ENCODE data around the gene OAS3. TPM values are rescaled to one million over a fixed set of nuclear protein-coding genes. Genes with fewer than 3 reads are reported as not detected.
A peak's percentile ranks its signal among the peaks of the same experiment; 100 is the strongest.

The OAS3 gene
- total and polyA plus RNA-seq, 9 of the 15 experiments (the other 6 are each of a cell fraction or from before 2014, with no cell fraction given), result 0.21 to 2.0 (median 0.83) TPM

DNA sequence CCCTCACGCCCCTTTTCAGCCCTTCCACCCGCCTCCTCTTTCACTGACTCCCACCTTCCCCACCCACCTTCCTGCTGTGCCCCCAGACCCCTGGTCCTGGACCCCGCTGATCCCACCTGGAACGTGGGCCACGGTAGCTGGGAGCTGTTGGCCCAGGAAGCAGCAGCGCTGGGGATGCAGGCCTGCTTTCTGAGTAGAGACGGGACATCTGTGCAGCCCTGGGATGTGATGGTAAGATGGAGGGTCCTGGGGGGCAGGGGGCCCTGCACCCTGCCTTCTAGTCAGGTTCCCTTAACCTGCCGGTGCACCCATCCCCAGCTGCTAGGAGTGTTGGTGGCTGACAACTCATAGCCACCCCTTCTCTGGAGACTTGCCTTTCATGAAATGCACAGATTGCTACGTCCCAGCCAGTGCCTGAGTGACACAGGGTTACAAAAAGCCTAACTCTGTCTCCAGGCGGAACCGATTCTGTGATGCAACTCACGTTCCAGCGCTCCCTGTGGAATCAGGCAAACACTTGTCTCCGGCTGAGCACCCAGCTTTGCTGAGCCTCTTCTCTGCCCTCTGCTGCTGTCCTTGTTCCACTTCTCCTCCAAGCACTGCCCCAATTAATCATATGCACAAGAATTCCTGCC is 25.1 kb downstream of the OAS3 start:
- no peak overlapping the region for H2AFZ ChIP-seq (ENCODE audit: low read depth, low read length)
- CTCF ChIA-PET (ENCODE audit: low intra/inter-chr PET ratio), result no interaction called here
- TF ChIP-seq ZNF197 (CRISPR knock-in tag; IDR thresholded peaks at IDR 0.05; ENCODE audit: low read depth) (no peak), COPS2 (conservative IDR thresholded peaks at IDR 0.05) (no peak)
- TF ChIP-seq, protein P1, sequence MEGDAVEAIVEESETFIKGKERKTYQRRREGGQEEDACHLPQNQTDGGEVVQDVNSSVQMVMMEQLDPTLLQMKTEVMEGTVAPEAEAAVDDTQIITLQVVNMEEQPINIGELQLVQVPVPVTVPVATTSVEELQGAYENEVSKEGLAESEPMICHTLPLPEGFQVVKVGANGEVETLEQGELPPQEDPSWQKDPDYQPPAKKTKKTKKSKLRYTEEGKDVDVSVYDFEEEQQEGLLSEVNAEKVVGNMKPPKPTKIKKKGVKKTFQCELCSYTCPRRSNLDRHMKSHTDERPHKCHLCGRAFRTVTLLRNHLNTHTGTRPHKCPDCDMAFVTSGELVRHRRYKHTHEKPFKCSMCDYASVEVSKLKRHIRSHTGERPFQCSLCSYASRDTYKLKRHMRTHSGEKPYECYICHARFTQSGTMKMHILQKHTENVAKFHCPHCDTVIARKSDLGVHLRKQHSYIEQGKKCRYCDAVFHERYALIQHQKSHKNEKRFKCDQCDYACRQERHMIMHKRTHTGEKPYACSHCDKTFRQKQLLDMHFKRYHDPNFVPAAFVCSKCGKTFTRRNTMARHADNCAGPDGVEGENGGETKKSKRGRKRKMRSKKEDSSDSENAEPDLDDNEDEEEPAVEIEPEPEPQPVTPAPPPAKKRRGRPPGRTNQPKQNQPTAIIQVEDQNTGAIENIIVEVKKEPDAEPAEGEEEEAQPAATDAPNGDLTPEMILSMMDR (IDR thresholded peaks at IDR 0.05 in 2 of 3, conservative IDR thresholded peaks at IDR 0.05 in 1 of 3; ENCODE audit: insufficient read depth in 2 of 3, low read depth in 1 of 3, low read length in 3 of 3), result 0 out of 6 replicates have a peak, but pooled peaks of 1 of the 3 experiments have one; percentile 9

More for the DNA sequence above, 25.1 kb downstream of the OAS3 start:
- Histone ChIP-seq H3K36me3 (ENCODE audit: control insufficient read depth, insufficient read depth, low read length) (no peaks in the 10 kb centered on the region), H3K79me2 (ENCODE audit: control insufficient read depth, insufficient read depth, low read length) (no peaks in the 10 kb centered on the region), H3K9ac (ENCODE audit: insufficient read depth in 1 of 2, low read depth in 2 of 2, low read length in 2 of 2) (no peak overlapping the region), H3K27me3 (ENCODE audit: control insufficient read depth in 2 of 2, insufficient read depth in 2 of 2, low read length in 2 of 2) (peaks cover 0 to 18% of the 10 kb centered on the region in 2 experiments; a peak in 2 of 5 replicates), H3K4me1 (replicated peaks in 1 of 2; ENCODE audit: control insufficient read depth in 2 of 2, insufficient read depth in 2 of 2, low read length in 2 of 2) (no peaks in the 10 kb centered on the region), H3K9me1 (ENCODE audit: control insufficient read depth, insufficient read depth, low read length) (no peaks in the 10 kb centered on the region), H3K4me3 (no peak overlapping the region), H3K4me2 (ENCODE audit: insufficient read depth, low read length) (no peak overlapping the region), H3K27ac (ENCODE audit: extremely low read depth, low read depth, low read length) (no peak overlapping the region), H4K20me1 (replicated peaks; ENCODE audit: control insufficient read depth, insufficient read depth, low read length) (no peaks in the 10 kb centered on the region), H3K9me3 (replicated peaks; ENCODE audit: control insufficient read depth, insufficient read depth, low read depth, low read length) (no peaks in the 10 kb centered on the region)
- in situ Hi-C loops (cut with MboI) (no loop called here), intact Hi-C loops (cut with micrococcal nuclease) (no loop called here)
- no TSS peak for BruUV-seq (replicated peaks)
- no peak for FAIRE-seq
- WGBS (ENCODE audit: insufficient coverage, low coverage, missing lambda C conversion rate), result under 1% methylated on average over 13 of the region's 14 CpGs
- POLR2A ChIA-PET, result interaction anchor here (0.7 to 1.8 kb wide), 2 partner anchors 14 to 15 kb away, joined by 3 read pairs; partner anchors contain the start of gene OAS2
- no peak for DNase-seq (ENCODE audit: extremely low read depth in 1 of 4, low spot score in 3 of 4)
- ATAC-seq, result no peak
